PFSK-1 (cell line): ENCODE data around the gene RPUSD3.

Experiments used
- POLR2AphosphoS5 ChIP-seq: IDR thresholded peaks from 2 replicates; pipeline ENCODE4 v1.6.1; 2012; ENCODE audit warnings: low read depth, mild to moderate bottlenecking, control low read depth, low read length, moderate library complexity
- SIN3A ChIP-seq: IDR thresholded peaks from 2 replicates; pipeline ENCODE4 v1.6.1; 2012; ENCODE audit warnings: mild to moderate bottlenecking, low read length, moderate library complexity, borderline replicate concordance; ENCODE audit not compliant: insufficient read depth
- TF ChIP-seq, protein P1 (sequence below), 2 experiments: IDR thresholded peaks; 2 replicates each; pipeline versions ENCODE4 v1.6.1 to v1.8.0; 2011 to 2012; ENCODE audit warnings: low read depth in 2 of 2, low read length in 2 of 2, control low read depth in 1 of 2, inconsistent platforms in 1 of 2, mild to moderate bottlenecking in 1 of 2, moderate library complexity in 1 of 2; ENCODE audit not compliant: insufficient read depth in 1 of 2

- TF ChIP-seq, protein P1, sequence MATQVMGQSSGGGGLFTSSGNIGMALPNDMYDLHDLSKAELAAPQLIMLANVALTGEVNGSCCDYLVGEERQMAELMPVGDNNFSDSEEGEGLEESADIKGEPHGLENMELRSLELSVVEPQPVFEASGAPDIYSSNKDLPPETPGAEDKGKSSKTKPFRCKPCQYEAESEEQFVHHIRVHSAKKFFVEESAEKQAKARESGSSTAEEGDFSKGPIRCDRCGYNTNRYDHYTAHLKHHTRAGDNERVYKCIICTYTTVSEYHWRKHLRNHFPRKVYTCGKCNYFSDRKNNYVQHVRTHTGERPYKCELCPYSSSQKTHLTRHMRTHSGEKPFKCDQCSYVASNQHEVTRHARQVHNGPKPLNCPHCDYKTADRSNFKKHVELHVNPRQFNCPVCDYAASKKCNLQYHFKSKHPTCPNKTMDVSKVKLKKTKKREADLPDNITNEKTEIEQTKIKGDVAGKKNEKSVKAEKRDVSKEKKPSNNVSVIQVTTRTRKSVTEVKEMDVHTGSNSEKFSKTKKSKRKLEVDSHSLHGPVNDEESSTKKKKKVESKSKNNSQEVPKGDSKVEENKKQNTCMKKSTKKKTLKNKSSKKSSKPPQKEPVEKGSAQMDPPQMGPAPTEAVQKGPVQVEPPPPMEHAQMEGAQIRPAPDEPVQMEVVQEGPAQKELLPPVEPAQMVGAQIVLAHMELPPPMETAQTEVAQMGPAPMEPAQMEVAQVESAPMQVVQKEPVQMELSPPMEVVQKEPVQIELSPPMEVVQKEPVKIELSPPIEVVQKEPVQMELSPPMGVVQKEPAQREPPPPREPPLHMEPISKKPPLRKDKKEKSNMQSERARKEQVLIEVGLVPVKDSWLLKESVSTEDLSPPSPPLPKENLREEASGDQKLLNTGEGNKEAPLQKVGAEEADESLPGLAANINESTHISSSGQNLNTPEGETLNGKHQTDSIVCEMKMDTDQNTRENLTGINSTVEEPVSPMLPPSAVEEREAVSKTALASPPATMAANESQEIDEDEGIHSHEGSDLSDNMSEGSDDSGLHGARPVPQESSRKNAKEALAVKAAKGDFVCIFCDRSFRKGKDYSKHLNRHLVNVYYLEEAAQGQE (IDR thresholded peaks at IDR 0.05; ENCODE audit: insufficient read depth in 1 of 2, low read depth in 2 of 2, low read length in 2 of 2) = no peak
- TF ChIP-seq POLR2AphosphoS5 (no peak), SIN3A (no peak)
Observed at GRCh38 chr3:9809615-9810432, 34.0 kb downstream of the RPUSD3 start, which contains the start of gene TTLL3.
